Measurements from ENCODE around the gene DIP2B.

GRCh38 chr12:50519353-50519752, 14.6 kb downstream of the DIP2B start:
- TF ChIP-seq YY1 (IDR thresholded peaks at IDR 0.05; ENCODE audit: insufficient read depth, insufficient read length): no peak
- no peak for TF ChIP-seq ZNF274 (IDR thresholded peaks at IDR 0.05; ENCODE audit: low read depth, low read length)
- no peak for TF ChIP-seq SUZ12 (IDR thresholded peaks at IDR 0.05; ENCODE audit: extremely low read depth, insufficient read depth, insufficient read length)
